ENCODE measurements around the gene ZDHHC14. TPM values are rescaled to one million over a fixed set of nuclear protein-coding genes. Genes with fewer than 3 reads are reported as not detected.

The ZDHHC14 gene
- polyA plus RNA-seq, 2 of the 4 experiments (the other 2 are of a cell fraction) = 2.2 to 2.8 TPM

GRCh38 chr6:157557559-157557958, 176.6 kb downstream of the ZDHHC14 start:
- POLR2A ChIA-PET = no interaction called here
- FAIRE-seq (no peak), DNase-seq (ENCODE audit: low read depth in 1 of 2, low spot score in 1 of 2) (no peak), ATAC-seq (no peak)
- Histone ChIP-seq H3K9me3 (no peaks in the 10 kb centered on the region), H3K27ac (no peak overlapping the region), H3K4me3 (no peak overlapping the region), H3K4me1 (no peaks in the 10 kb centered on the region), H3K4me2 (no peak overlapping the region)
- WGBS (ENCODE audit: missing lambda C conversion rate) = 56% methylated on average over 5 of the region's 6 CpGs
- CTCF ChIA-PET = no interaction called here
- TF ChIP-seq ESRRA (IDR thresholded peaks at IDR 0.05; ENCODE audit: borderline replicate concordance, low read length) (no peak), GATA3 (IDR thresholded peaks at IDR 0.05; ENCODE audit: borderline replicate concordance) (no peak), POLR2AphosphoS2 (conservative IDR thresholded peaks at IDR 0.05; ENCODE audit: low read length) (no peak), CBX2 (IDR thresholded peaks at IDR 0.05; ENCODE audit: borderline replicate concordance, low read depth) (no peak), HEYL (CRISPR knock-in tag; IDR thresholded peaks at IDR 0.05) (no peak), REST (IDR thresholded peaks at IDR 0.05) (no peak)
- TF ChIP-seq, protein P1, sequence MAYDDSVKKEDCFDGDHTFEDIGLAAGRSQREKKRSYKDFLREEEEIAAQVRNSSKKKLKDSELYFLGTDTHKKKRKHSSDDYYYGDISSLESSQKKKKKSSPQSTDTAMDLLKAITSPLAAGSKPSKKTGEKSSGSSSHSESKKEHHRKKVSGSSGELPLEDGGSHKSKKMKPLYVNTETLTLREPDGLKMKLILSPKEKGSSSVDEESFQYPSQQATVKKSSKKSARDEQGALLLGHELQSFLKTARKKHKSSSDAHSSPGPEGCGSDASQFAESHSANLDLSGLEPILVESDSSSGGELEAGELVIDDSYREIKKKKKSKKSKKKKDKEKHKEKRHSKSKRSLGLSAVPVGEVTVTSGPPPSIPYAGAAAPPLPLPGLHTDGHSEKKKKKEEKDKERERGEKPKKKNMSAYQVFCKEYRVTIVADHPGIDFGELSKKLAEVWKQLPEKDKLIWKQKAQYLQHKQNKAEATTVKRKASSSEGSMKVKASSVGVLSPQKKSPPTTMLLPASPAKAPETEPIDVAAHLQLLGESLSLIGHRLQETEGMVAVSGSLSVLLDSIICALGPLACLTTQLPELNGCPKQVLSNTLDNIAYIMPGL (CRISPR knock-in tag; IDR thresholded peaks at IDR 0.05; ENCODE audit: borderline replicate concordance) = no peak

- ATAC-seq (no peak), FAIRE-seq (no peak), DNase-seq (ENCODE audit: low read depth in 1 of 2, low spot score in 1 of 2) (no peak)
- Histone ChIP-seq H3K9me3 (no peaks in the 10 kb centered on the region), H3K4me2 (no peak overlapping the region), H3K4me3 (no peak overlapping the region), H3K4me1 (no peaks in the 10 kb centered on the region), H3K27ac (no peak overlapping the region)
- ChIA-PET POLR2A (no interaction called here), CTCF (interaction anchor here (1.7 kb wide), 1 partner anchor 40 kb away, joined by 5 read pairs; no protein-coding TSS in a partner anchor)
- WGBS (ENCODE audit: missing lambda C conversion rate) = 95% methylated on average over 2 of the region's 3 CpGs
- TF ChIP-seq HOXA7 (CRISPR knock-in tag; IDR thresholded peaks at IDR 0.05) = no peak
- peak; percentile 78 for TF ChIP-seq REST (IDR thresholded peaks at IDR 0.05)
Measured at GRCh38 chr6:157558049-157558448, 177.1 kb downstream of the ZDHHC14 start.

DNA sequence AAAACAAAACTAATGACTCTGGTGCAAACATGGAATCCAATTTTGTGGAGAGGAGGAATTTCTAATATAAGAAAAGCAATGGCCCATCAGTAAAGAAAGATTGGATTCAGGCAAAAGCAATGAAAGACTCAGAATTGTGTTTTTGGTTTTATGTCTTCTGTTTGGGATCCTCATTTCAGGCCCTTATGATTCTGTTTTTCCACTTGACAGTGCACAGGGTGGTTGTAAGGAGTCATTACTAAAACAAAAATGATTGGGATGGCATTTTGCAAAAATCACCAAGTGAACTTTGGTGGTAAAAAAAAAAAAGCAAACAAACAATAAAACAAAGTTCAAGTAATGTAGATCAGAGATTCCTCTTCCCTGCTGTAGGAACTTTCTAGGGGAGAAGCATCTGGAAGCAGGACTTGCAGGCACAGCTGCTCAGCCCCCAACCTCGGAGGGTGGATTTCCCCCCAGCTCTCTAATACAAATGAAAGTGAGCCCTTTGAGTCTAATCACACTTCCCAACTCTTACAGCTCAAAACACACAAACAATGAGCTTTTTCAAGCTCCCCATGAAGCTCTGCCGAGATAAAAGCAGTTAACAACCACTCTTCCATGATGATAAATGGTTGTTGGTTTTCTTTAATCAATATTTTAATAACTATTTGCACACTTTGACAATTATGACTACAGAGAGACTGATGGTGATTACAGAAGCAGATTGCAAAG, 177.7 kb downstream of the ZDHHC14 start:
- FAIRE-seq = no peak
- ChIA-PET CTCF (interaction anchor here (1.7 kb wide), 1 partner anchor 39 kb away, joined by 5 read pairs; no protein-coding TSS in a partner anchor), POLR2A (no interaction called here)
- no peaks in the 10 kb centered on the region for H3K9me3 ChIP-seq
- WGBS (ENCODE audit: missing lambda C conversion rate) = 29% methylated on average over 2 of the region's 2 CpGs
- H3K4me3 ChIP-seq = no peak overlapping the region
- no peaks in the 10 kb centered on the region for H3K4me1 ChIP-seq
- DNase-seq (ENCODE audit: low read depth in 1 of 2, low spot score in 1 of 2) = no peak
- ATAC-seq = no peak
- TF ChIP-seq TFCP2L1 (CRISPR knock-in tag; IDR thresholded peaks at IDR 0.05) (no peak), HEYL (CRISPR knock-in tag; IDR thresholded peaks at IDR 0.05) (no peak), EP300 (IDR thresholded peaks at IDR 0.05) (no peak), JUNB (IDR thresholded peaks at IDR 0.05) (no peak), ZFP36 (IDR thresholded peaks at IDR 0.05; ENCODE audit: borderline replicate concordance, partially characterized antibody) (no peak), HOXA7 (CRISPR knock-in tag; IDR thresholded peaks at IDR 0.05) (no peak), HDAC2 (IDR thresholded peaks at IDR 0.05) (no peak), POLR2A (IDR thresholded peaks at IDR 0.05; ENCODE audit: low read length) (no peak)
- TF ChIP-seq, protein P2, sequence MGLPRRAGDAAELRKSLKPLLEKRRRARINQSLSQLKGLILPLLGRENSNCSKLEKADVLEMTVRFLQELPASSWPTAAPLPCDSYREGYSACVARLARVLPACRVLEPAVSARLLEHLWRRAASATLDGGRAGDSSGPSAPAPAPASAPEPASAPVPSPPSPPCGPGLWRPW (IDR thresholded peaks at IDR 0.05) = no peak
- TF ChIP-seq, protein P3, sequence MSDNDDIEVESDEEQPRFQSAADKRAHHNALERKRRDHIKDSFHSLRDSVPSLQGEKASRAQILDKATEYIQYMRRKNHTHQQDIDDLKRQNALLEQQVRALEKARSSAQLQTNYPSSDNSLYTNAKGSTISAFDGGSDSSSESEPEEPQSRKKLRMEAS (IDR thresholded peaks at IDR 0.05) = no peak
- no peak overlapping the region for H3K4me2 ChIP-seq
- H3K27ac ChIP-seq = no peak overlapping the region

All from A549 (cell line).